Caco-2 (cell line): Measurements from ENCODE around the gene RGS7. TPM values are rescaled to one million over a fixed set of nuclear protein-coding genes. Genes with fewer than 3 reads are reported as not detected.
A peak's percentile ranks its signal among the peaks of the same experiment; 100 is the strongest.

ENCODE experiments used
- BruUV-seq: library from RNA; stranded (reverse); fragments of 400-500 nt; replicated peaks from 2 replicates; lab custom pipeline; 2021; lab: Mats Ljungman, UMichigan
- CTCF ChIA-PET: fragments of 300-600 bp; sonication (Branson Sonifier 250); formaldehyde crosslinking; loops from one replicate; lab custom pipeline; 2022; ENCODE audit warnings: antibody characterized with exemption; lab: Charles Lee
- POLR2A ChIA-PET: fragments of 300-600 bp; sonication (Branson Sonifier 250); formaldehyde crosslinking; loops from one replicate; lab custom pipeline; 2022; ENCODE audit warnings: antibody characterized with exemption; lab: Charles Lee
- DNase-seq, 2 experiments: peaks; one replicate each; pipeline versions ENCODE4 v3.0.0 to v3.0.0-alpha.2; 2020 to 2022
- H3K27me3 ChIP-seq: replicated peaks from 2 replicates; pipeline ENCODE4 v1.6.0; 2011; ENCODE audit warnings: low read length; ENCODE audit not compliant: control insufficient read depth, insufficient read depth
- H3K36me3 ChIP-seq: 2 replicates; pipeline ENCODE4 v1.5.1; 2011; ENCODE audit warnings: low read length; ENCODE audit not compliant: control insufficient read depth, insufficient read depth
- H3K4me1 ChIP-seq: fragments of 250-450 bp; sonication (Bioruptor Pico); 2 replicates; pipeline ENCODE4 v1.5.1; 2020; ENCODE audit warnings: mild to moderate bottlenecking
- H3K4me3 ChIP-seq: 2 replicates; pipeline ENCODE4 v1.5.1; 2011; ENCODE audit warnings: low read depth, mild to moderate bottlenecking, control low read depth, low read length
- H3K9me3 ChIP-seq: fragments of 250-450 bp; sonication (Bioruptor Pico); 2 replicates; pipeline ENCODE4 v1.5.1; 2020; ENCODE audit warnings: mild to moderate bottlenecking, moderate library complexity
- H3K27ac Mint-ChIP-seq: one replicate; pipeline ENCODE4 v1.8.0; 2022; ENCODE audit warnings: mixed read lengths; ENCODE audit not compliant: unreplicated experiment
- H3K27me3 Mint-ChIP-seq: one replicate; pipeline ENCODE4 v1.8.0; 2022; ENCODE audit warnings: mixed read lengths; ENCODE audit not compliant: insufficient read depth, unreplicated experiment
- H3K36me3 Mint-ChIP-seq: one replicate; pipeline ENCODE4 v1.8.0; 2022; ENCODE audit warnings: mild to moderate bottlenecking, mixed read lengths; ENCODE audit not compliant: insufficient read depth, unreplicated experiment
- H3K4me1 Mint-ChIP-seq: one replicate; pipeline ENCODE4 v1.8.0; 2022; ENCODE audit warnings: low read depth, mixed read lengths; ENCODE audit not compliant: unreplicated experiment
- H3K4me3 Mint-ChIP-seq: one replicate; pipeline ENCODE4 v1.8.0; 2022; ENCODE audit warnings: mild to moderate bottlenecking, moderate library complexity, mixed read lengths; ENCODE audit not compliant: unreplicated experiment
- H3K9me3 Mint-ChIP-seq: one replicate; pipeline ENCODE4 v1.8.0; 2022; ENCODE audit warnings: mixed read lengths; ENCODE audit not compliant: unreplicated experiment
- intact Hi-C: fragments of 100-400 bp; cut with micrococcal nuclease; formaldehyde crosslinking; loops from one replicate; pipeline ENCODE4 v1.10.0; 2022; ENCODE audit not compliant: unreplicated experiment
- total RNA-seq: library from RNA; stranded (reverse); gene quantifications from 2 replicates; pipeline ENCODE4 v1.2.3, GENCODE V29; 2022
- TF ChIP-seq, protein P1 (sequence below), 2 experiments: fragments of 200-600 bp in 1 of 2; IDR thresholded peaks; 1 replicate in 1 of 2; 2 replicates in 1 of 2; pipeline versions ENCODE4 v1.5.1 to v1.8.0; 2011 to 2022; ENCODE audit warnings: antibody characterized with exemption in 1 of 2, control low read depth in 1 of 2, inconsistent platforms in 1 of 2, low read depth in 1 of 2, low read length in 1 of 2, mild to moderate bottlenecking in 1 of 2, moderate library complexity in 1 of 2; ENCODE audit not compliant: insufficient read depth in 1 of 2, severe bottlenecking in 1 of 2, unreplicated experiment in 1 of 2

RGS7 gene
- total RNA-seq, 1 experiment from 2014 or later, result not detected

- H3K27ac Mint-ChIP-seq, result no peak overlapping the region
- Histone ChIP-seq H3K4me1 (no peaks in the 10 kb centered on the region), H3K4me3 (peak overlapping the region; percentile 50), H3K9me3 (no peaks in the 10 kb centered on the region), H3K27me3 (peaks cover 2% of the 10 kb centered on the region), H3K36me3 (no peaks in the 10 kb centered on the region)
- TF ChIP-seq, protein P1, sequence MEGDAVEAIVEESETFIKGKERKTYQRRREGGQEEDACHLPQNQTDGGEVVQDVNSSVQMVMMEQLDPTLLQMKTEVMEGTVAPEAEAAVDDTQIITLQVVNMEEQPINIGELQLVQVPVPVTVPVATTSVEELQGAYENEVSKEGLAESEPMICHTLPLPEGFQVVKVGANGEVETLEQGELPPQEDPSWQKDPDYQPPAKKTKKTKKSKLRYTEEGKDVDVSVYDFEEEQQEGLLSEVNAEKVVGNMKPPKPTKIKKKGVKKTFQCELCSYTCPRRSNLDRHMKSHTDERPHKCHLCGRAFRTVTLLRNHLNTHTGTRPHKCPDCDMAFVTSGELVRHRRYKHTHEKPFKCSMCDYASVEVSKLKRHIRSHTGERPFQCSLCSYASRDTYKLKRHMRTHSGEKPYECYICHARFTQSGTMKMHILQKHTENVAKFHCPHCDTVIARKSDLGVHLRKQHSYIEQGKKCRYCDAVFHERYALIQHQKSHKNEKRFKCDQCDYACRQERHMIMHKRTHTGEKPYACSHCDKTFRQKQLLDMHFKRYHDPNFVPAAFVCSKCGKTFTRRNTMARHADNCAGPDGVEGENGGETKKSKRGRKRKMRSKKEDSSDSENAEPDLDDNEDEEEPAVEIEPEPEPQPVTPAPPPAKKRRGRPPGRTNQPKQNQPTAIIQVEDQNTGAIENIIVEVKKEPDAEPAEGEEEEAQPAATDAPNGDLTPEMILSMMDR (IDR thresholded peaks at IDR 0.05; ENCODE audit: insufficient read depth in 1 of 2, low read depth in 1 of 2, low read length in 1 of 2, severe bottlenecking in 1 of 2, unreplicated experiment in 1 of 2), result no peak
- DNase-seq, result no peak
- intact Hi-C loops, result loop anchor here (1.0 kb wide), 1 partner anchor 34 kb away; no protein-coding TSS in a partner anchor
- BruUV-seq, result no TSS peak
- H3K4me3 Mint-ChIP-seq, result peak overlapping the region; percentile 53
- no peaks in the 10 kb centered on the region for H3K36me3 Mint-ChIP-seq
- H3K27me3 Mint-ChIP-seq, result peaks cover 26% of the 10 kb centered on the region
- no peaks in the 10 kb centered on the region for H3K4me1 Mint-ChIP-seq
- ChIA-PET CTCF (no interaction called here), POLR2A (no interaction called here)
- no peaks in the 10 kb centered on the region for H3K9me3 Mint-ChIP-seq
These were observed 648 bp upstream of the RGS7 start for GRCh38 chr1:241357366-241358340.

GRCh38 chr1:241356187-241356518 is 852 bp downstream of the RGS7 start:
- CTCF ChIA-PET, result no interaction called here
- Mint-ChIP-seq H3K27ac (no peak overlapping the region), H3K36me3 (no peaks in the 10 kb centered on the region), H3K4me3 (peak overlapping the region; percentile 53), H3K27me3 (peaks cover 19% of the 10 kb centered on the region), H3K9me3 (no peaks in the 10 kb centered on the region), H3K4me1 (no peaks in the 10 kb centered on the region)
- Histone ChIP-seq H3K9me3 (no peaks in the 10 kb centered on the region), H3K27me3 (peaks cover 2% of the 10 kb centered on the region), H3K36me3 (no peaks in the 10 kb centered on the region), H3K4me3 (peak overlapping the region; percentile 50), H3K4me1 (no peaks in the 10 kb centered on the region)
- DNase-seq, result no peak
- no TSS peak for BruUV-seq
- intact Hi-C loops, result no loop called here
- TF ChIP-seq, protein P1 (IDR thresholded peaks at IDR 0.05; ENCODE audit: insufficient read depth in 1 of 2, low read depth in 1 of 2, low read length in 1 of 2, severe bottlenecking in 1 of 2, unreplicated experiment in 1 of 2), result no peak
- POLR2A ChIA-PET, result no interaction called here

GRCh38 chr1:241355311-241356010 is 1.5 kb downstream of the RGS7 start:
- ChIA-PET CTCF (no interaction called here), POLR2A (no interaction called here)
- Histone ChIP-seq H3K4me1 (no peaks in the 10 kb centered on the region), H3K9me3 (no peaks in the 10 kb centered on the region), H3K4me3 (no peak overlapping the region), H3K36me3 (no peaks in the 10 kb centered on the region), H3K27me3 (peaks cover 2% of the 10 kb centered on the region)
- no peak for DNase-seq
- Mint-ChIP-seq H3K27ac (no peak overlapping the region), H3K27me3 (peaks cover 19% of the 10 kb centered on the region), H3K4me1 (no peaks in the 10 kb centered on the region), H3K9me3 (no peaks in the 10 kb centered on the region), H3K36me3 (no peaks in the 10 kb centered on the region), H3K4me3 (no peak overlapping the region)
- TF ChIP-seq, protein P1 (IDR thresholded peaks at IDR 0.05; ENCODE audit: insufficient read depth in 1 of 2, low read depth in 1 of 2, low read length in 1 of 2, severe bottlenecking in 1 of 2, unreplicated experiment in 1 of 2), result no peak
- intact Hi-C loops, result no loop called here
- BruUV-seq, result no TSS peak
